AG10803 (cell line): ENCODE data around the gene NCBP2.

ENCODE experiments used
- DNase-seq: peaks from one replicate; pipeline ENCODE4 v3.0.0; 2010; ENCODE audit warnings: low read depth
- H3K4me3 ChIP-seq: 2 replicates; pipeline ENCODE4 v1.5.1; 2011; ENCODE audit warnings: mild to moderate bottlenecking, low read length, control low read depth
- TF ChIP-seq, protein P1 (sequence below): conservative IDR thresholded peaks from 2 replicates; pipeline ENCODE4 v1.5.1; 2011; ENCODE audit warnings: mild to moderate bottlenecking, low read length, control low read depth, inconsistent platforms

NCBP2 gene

DNA sequence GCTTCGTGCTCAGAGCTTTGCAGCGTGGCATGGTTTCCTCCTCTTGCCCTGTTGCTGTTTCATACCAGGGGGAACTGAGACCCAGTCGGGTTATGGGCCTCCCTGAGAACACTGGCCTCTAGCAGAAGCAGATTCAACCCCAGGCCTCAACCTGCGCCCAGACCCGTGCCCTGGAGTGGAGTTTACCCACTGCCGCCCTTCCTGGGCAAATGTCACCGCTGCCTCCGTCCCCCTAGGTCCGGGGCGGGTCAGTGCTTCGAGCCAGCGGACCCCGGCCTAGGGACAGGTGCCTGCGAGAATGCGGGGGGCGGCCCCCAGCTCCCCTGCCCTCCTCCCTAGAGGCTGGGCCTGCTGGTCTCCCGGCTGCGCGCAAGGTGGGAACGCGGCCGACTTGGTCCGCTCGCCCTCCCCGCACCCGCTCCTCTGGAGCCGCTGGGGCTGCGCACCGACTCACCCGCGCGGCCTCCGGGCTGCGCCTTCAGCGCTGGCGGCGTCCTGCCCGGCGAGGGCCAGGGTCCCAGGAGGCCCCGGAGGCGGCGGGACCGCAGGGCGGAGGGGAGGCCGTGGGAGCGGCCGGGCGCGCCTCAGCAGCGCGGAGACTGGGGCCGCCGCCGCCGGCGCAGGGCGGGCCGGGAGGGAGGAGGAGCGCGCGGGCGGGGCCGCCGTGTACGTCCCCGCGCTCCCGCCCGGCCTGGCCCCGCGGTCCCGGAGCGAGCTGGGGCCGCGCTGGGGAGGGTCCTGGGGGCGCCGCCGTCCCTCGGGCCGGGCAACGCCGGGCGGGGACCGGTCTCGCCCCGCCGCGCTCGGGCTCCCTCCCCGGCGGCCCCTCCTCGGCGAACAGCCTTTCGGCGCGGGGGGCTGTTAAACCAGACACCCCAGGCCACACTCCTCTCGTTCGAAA is 26.2 kb upstream of the NCBP2 start, which contains the start of gene PIGZ:
PIGZ (minus strand) TSS at position 601 of the 901 bp plus-strand sequence. CDS start 16,802 bp downstream, outside the sequence.
- TF ChIP-seq, protein P1, sequence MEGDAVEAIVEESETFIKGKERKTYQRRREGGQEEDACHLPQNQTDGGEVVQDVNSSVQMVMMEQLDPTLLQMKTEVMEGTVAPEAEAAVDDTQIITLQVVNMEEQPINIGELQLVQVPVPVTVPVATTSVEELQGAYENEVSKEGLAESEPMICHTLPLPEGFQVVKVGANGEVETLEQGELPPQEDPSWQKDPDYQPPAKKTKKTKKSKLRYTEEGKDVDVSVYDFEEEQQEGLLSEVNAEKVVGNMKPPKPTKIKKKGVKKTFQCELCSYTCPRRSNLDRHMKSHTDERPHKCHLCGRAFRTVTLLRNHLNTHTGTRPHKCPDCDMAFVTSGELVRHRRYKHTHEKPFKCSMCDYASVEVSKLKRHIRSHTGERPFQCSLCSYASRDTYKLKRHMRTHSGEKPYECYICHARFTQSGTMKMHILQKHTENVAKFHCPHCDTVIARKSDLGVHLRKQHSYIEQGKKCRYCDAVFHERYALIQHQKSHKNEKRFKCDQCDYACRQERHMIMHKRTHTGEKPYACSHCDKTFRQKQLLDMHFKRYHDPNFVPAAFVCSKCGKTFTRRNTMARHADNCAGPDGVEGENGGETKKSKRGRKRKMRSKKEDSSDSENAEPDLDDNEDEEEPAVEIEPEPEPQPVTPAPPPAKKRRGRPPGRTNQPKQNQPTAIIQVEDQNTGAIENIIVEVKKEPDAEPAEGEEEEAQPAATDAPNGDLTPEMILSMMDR, result no peak
- DNase-seq, result peak; percentile 32
- H3K4me3 ChIP-seq, result peak within 1 kb of the TSS; percentile 69

DNA sequence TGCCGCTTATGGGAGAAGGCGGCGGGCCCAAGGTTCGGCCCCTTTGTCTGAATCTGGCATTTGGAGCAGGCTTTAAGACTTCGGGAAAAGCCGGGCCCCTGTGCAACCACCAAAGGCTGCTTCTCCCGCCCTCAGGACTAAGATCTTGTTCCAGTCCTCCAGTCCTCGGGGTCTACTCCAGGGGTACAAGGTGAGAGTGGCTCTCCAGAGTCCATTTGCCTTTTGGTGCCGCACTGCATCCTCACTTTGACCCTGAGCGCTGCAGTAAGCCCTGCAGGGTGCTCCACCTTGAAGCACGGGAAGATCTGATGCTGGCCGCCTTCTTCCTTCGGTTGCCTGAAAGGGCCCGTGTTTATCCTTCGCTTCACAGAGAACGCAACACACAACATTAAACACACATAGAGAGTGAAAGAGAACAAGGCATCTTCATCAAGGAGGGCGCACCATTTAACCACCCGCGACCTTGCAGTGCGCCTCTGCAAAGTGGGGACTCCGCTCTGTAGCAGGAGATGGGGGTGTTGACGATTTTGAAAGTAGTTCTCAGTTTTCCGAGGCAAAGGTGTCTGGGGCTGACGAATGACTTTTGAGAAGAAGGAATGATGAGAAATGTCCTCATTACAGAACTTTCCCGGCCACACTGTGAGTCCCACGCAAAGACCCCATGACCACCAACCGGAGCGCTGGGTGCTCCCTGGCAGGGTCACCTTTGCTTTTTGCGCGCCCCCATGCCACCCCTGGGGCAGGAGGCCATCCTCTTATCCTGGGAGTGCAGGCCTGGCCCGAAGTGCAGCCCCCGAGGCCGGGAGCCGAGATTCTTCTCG is 25.3 kb upstream of the NCBP2 start:
- TF ChIP-seq, protein P1, result no peak
- DNase-seq, result no peak
- peak overlapping the region; percentile 69 for H3K4me3 ChIP-seq

DNA sequence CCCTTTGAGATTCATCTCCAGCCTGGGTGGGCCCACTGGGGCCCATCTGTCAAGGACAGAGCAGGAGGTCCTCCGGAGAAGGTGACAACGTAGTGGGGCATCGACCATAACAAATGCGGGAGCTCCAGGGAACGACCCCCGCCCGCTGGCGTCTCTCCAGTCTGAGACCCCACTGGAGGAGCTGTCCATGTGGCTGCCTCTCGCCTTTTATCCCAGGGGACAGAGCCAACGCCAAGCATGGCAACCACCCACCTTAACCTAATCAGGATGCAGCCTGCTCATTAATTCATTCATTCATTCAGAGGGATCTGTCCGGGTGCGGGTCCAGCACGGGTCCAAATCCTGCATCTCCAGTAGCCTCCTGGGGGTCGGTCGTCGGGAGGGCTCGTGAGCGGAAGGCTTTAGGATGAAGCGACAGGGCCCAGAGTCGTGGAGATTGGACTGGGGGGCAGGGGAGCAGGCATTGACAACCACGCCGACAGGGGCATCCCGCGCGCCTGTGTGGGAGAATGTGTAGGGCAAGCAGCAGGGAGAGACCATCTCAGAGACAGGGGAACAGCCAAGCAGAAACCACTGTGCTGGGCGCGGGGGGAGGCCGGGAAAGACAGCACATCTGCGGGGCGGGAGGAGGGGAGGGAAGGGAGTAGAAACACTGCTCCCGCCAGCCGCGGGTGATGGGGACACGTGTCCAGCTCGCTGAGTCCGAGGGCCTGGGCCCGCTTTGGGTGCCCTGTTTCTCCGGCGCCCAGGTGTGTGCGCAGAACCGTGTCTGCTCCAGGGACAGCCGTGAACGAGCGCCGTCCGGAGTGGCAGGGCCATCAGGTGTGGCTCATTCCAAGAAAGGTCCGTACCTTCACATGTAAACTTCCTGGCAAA is 24.4 kb upstream of the NCBP2 start:
- no peak for DNase-seq
- TF ChIP-seq, protein P1, result no peak
- H3K4me3 ChIP-seq, result no peak overlapping the region

DNA sequence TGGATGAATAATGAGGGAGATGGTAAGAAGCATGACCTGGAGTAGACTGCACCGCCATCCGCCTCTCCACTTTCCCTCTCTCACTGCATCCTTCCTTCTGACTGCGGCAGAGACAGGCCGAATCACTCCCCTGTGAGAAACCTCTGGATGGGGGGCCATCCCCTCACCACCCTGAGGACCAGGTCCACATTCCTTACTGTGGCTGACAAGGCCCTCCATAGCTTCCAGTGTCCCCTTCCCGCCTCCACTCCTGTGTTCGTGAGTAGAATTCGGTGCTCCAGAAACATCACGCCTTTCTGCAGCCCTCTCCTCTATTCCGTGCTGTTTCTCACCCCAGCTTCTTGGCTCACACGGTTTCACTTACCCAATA is 23.5 kb upstream of the NCBP2 start:
- TF ChIP-seq, protein P1, result no peak
- DNase-seq, result no peak
- H3K4me3 ChIP-seq, result no peak overlapping the region

DNA sequence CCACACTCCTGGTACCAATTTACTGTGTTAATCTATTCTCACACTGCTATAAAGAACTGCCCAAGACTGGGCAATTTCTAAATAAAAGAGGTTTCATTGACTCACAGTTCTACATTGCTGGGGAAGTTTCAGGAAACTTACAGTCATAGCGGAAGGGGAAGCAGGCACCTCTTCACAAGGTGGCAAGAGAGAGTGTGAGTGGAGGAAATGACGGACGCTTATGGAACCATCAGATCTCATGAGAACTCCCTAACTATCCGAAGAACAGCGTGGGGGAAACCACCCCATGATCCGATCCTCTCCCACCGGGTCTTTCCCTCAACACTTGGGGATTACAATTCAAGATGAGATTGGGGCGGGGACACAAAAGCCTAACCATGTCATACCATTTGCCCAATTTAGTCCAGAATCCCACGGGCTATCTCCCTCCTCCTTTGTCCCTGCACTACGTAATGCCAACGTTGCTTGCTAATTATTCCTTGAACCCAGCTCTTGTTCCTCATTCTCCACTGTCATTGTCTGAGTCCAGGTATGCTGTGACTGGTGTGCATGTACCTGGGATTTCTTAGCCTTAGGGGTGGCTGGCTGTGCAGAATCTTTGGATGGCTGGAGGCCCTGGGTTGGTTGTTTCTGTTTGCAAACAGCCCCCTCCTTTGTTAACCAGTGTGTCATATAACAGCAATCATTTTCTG is 22.9 kb upstream of the NCBP2 start:
- no peak overlapping the region for H3K4me3 ChIP-seq
- TF ChIP-seq, protein P1, result no peak
- no peak for DNase-seq

DNA sequence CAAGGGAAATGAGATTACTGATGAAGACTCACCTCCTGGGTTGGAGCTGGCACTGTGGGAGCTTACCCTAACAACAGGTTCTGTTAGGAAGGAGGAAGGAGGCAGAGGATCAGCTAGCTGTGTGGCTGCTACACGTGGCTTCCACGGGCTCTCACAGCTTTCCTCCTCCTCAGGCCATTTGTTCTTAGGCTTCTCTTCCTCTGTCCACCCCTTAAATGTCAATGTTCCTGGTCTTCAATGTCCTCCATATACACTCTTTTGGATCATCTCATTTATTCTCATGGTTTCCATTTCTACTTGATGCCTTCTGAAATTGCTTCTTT is 21.3 kb upstream of the NCBP2 start:
- TF ChIP-seq, protein P1, result no peak

More for the DNA sequence above, 21.3 kb upstream of the NCBP2 start:
- no peak for DNase-seq
- H3K4me3 ChIP-seq, result no peak overlapping the region
